ENCODE data around the gene PTX3.

DNA sequence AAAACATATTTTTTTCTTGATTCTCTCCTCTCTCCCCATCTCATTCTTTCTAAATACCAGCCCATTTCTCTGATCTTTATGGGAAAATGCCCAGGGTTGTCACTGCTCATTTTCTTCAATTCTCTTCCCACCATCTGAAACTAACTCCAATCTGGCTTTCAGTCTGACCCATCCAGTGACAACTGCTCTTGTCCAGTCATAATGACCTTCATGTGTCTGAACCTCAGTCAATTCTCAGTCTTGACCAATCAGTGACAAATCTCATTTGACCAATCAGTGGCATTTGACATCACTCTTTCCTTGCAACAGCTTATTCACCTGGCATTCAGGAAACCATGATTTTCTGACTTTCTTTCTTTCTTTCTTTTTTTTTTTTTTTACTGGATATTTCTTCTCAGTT, 51.5 kb downstream of the PTX3 start:
- no peak for TF ChIP-seq ZNF384 (IDR thresholded peaks at IDR 0.05)
- no peak for TF ChIP-seq FOXM1 (IDR thresholded peaks at IDR 0.05; ENCODE audit: borderline replicate concordance)
- no peak for TF ChIP-seq FOXA1 (IDR thresholded peaks at IDR 0.05)
- TF ChIP-seq SUZ12 (IDR thresholded peaks at IDR 0.05), result no peak
- no peak for TF ChIP-seq BHLHE40 (IDR thresholded peaks at IDR 0.05; ENCODE audit: borderline replicate concordance)
- TF ChIP-seq L3MBTL2 (conservative IDR thresholded peaks at IDR 0.05), result no peak
- no peak for TF ChIP-seq SP1 (IDR thresholded peaks at IDR 0.05)
- no peak for TF ChIP-seq HDGF (IDR thresholded peaks at IDR 0.05; ENCODE audit: borderline replicate concordance)
- no peak for TF ChIP-seq LEF1 (IDR thresholded peaks at IDR 0.05; ENCODE audit: borderline replicate concordance)
- no peak for TF ChIP-seq ELF4 (IDR thresholded peaks at IDR 0.05)
- no peak for TF ChIP-seq ARNT (IDR thresholded peaks at IDR 0.05)
- TF ChIP-seq TARDBP (IDR thresholded peaks at IDR 0.05), result no peak
- no peak for TF ChIP-seq FOXK2 (IDR thresholded peaks at IDR 0.05)

Measured in HEK293T (cell line).